DMS153 (cell line): Measurements from ENCODE around the gene CEP152.
"Not testable (repeated sequence)": the region's sequence is repeated elsewhere in the genome, so short reads cannot be mapped to it uniquely, and the experiment has no call there.

Experiments
- DNase-seq: peaks from one replicate; lab custom pipeline; 2025; lab: John Stamatoyannopoulos, UW

The CEP152 gene

GRCh38 chr15:48811325-48811958, 573 bp upstream of the CEP152 start:
- DNase-seq: no peak

GRCh38 chr15:48806151-48806550, 4.7 kb downstream of the CEP152 start:
- DNase-seq: no peak

- no peak for DNase-seq
Measured at GRCh38 chr15:48805591-48805990, 5.3 kb downstream of the CEP152 start.

DNA sequence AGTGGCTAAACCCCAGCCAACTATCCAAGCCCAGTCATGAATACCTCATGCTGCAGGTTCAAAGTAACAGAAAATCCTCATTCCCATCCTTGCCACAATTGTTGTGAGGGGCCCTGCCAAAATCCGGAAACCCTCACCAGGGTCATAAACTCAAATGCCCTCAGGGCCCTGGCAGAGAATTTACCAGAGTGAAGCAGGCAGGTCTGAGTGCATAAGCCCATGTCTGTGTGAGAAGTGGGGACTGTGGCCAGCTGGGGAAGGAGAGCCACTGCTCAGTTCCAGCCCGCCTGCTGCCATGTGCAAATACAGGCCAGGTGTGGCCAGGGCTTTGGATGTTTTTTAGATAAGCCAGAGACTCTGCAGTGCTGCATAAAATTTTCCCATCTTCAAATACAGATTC, 7.0 kb downstream of the CEP152 start:
- no peak for DNase-seq

DNA sequence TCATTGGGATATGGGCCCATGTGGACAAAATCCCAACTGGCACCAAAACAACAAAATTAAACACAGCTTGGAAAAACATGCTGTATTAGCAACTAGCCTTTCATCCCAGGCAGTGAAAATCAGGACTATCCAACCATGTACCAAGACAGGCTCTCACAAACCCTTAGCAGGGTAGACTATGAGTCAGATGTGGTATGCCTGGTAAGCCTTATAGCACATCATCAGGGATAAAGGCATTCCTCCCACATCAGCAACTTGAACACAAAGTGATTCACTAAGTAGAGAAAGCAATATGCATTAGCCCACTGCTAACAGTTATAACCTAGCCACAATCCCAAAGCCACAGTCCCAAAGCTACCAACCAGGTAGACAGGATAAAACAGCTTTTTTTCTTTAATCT, 8.0 kb downstream of the CEP152 start:
- DNase-seq: no peak

- DNase-seq: no peak
Measured at GRCh38 chr15:48802257-48802656, 8.6 kb downstream of the CEP152 start.

DNA sequence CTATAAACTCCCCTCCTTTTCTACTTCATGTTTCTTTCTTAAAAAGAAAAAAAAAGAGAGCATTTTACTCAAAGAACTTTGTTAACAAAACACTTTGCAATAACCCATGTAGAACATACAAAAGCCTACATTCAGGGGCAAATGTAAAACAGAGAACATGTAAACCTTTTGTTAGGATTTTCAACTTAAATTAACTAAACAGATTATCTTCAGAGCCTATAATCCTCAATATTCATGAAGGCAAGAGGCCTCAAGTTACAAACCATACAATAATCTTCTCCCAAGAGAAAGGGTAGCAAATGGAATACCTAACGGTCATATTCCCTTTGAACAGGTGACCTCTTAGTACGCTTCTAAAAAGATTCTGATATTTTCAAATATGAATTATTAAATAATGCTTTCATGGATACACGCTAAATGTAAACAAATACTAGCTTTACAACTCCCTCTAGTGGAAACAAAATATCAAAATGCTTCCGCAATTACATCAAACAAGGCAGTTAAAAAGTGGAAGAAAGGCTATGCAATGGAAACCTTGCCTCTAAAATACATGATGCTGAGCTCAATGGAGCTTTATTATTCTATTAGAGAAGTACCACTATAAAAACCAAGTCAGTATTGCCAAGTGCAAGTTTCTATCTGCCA, 9.9 kb downstream of the CEP152 start:
- DNase-seq: no peak

GRCh38 chr15:48800245-48800644, 10.6 kb downstream of the CEP152 start:
- no peak for DNase-seq

- peak; percentile 32 for DNase-seq
Measured at GRCh38 chr15:48798319-48798718, 12.6 kb downstream of the CEP152 start.

GRCh38 chr15:48796930-48797329, 13.9 kb downstream of the CEP152 start:
- no peak for DNase-seq

DNA sequence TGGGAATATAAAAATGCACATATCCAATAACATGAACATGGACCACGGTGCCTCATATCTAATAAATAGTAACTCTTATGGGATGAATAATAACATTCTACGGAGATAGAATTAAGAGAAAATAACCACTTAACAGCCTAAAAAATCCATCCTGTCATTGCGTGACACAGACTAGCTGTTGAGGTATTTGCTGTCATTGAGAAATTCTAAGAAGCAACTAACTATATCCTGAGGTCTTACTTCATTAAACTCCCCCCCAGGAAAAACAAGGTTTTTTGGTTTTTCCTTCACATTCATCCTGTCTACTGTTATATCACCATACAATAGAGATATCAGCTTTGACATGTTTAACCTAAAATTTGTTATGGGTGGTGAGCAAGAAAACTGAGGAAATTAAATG, 14.3 kb downstream of the CEP152 start:
- no peak for DNase-seq

DNA sequence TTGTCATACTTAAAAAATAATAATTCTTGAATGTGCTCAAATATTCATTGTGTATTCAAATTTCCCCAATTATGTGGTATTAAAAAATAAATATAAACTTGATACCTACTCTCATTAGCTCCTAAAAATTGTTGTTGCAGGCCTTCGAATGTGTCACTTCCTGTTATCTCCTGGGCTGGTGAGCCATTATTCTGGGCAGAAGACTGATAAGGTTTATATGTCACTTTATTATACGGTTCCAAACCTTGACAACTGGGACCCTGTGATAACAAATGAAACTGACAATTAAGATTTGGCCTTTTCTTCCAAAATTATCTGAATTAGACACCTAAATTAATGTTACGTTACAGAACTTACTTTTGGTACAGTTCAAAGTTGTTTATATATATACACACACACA, 15.0 kb downstream of the CEP152 start:
- no peak for DNase-seq

DNA sequence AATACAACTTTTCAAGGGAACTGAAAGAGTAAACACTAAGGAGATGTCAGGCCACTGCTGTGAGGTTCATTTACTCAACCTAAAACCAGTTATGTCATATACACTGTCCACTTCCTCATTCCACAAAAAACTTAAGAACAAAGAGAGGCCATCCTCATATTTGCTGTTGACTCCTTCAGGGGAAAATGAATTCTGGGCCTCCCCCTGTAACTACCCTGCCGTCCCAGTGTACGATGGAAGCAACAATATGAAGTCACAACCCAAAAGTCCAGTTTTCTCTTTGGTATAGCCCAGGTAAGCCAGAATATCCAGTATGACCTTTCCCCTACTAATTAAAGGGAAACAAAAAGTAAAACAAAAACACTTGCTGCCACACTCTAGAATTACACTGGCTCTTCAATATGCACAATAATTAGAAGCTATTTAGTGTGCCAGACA, 16.2 kb downstream of the CEP152 start:
- DNase-seq: no peak

DNA sequence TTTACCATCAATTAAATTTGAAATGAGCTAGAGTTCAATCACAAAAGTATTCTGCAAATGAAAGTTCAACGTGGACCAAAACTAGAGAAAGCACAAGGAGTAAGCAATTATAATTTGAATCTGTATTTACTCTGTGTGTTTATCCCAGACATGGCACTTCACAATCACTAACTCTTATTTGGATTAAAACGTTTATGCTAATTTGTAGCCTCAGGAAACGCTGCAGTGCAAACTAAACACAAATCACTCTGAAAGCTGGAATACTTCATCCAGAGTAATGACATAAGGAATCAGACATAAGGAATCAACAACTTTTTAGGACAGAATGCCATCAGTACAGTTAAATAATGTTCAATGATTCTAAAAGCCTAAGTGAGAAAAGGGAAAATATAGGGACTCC, 18.5 kb downstream of the CEP152 start:
- DNase-seq: no peak

- not testable (repeated sequence) for DNase-seq
Measured at GRCh38 chr15:48790466-48791115, 20.3 kb downstream of the CEP152 start.

GRCh38 chr15:48785712-48786111, 25.2 kb downstream of the CEP152 start:
- DNase-seq: no peak

DNA sequence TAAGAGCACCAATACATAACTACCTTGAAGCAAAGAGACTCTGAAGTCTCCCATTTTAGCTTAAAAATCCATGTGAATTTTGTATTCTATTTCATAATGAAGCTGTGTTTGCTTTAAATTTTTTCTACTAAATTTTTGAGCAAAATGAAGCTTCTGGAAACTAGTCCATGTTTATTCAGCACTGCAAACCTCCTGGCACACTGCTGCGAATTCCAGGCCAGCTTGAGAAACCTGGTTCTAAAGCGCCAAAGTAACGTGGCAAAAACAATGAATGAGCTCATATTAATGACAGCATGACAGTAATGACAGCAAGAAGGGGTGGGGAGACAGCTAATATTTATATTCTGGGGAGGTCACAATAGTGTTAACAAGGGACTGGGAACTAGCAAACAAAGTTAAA, 25.7 kb downstream of the CEP152 start:
- DNase-seq: no peak

DNA sequence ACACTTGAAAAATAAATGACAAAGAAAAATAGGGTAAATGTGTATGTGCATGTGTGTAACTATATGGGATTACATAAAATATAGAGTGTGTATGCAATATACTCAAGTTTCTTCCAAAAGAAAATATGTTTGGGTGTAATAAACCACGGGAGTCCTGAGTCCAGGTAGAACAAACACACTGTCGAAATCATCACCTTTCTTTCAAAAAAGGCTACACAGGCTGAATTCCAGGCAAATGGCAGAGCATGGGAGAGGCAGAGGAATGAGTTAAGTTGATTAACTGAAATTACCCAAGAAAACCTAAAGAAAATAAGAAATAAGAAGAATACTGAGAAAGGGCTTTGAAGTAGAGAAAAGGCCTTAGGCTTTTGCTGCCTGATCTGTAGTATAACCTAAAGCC, 26.1 kb downstream of the CEP152 start:
- no peak for DNase-seq

GRCh38 chr15:48782911-48783310, 28.0 kb downstream of the CEP152 start:
- DNase-seq: no peak

DNA sequence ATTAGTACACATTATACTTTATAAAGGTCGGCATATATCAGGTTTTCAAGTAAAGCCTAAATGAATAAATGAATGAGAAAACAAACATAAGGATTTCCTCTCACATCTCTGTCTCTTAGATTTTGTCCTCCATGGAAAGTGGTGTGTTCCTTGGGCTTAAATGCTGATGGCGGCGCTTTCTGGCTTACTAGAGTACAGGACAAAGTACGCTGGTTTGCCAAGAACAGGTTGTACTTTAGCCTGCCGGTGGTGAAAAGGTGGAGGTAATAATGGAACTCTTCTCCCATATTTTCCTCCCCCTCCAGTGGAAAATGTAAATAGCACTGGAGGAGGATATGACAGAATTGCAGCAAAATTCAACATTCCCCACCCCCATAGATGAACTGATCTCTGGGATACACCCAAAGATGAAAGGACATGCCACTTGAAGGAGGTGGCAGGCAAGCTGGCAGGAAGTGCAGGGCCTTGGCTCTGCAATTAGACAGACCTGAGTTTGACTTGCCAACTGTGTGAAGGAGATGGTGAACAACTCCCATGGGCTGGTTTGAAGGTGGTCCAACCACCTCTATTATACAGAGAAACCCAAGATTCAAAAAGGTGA, 29.3 kb downstream of the CEP152 start:
- no peak for DNase-seq

DNA sequence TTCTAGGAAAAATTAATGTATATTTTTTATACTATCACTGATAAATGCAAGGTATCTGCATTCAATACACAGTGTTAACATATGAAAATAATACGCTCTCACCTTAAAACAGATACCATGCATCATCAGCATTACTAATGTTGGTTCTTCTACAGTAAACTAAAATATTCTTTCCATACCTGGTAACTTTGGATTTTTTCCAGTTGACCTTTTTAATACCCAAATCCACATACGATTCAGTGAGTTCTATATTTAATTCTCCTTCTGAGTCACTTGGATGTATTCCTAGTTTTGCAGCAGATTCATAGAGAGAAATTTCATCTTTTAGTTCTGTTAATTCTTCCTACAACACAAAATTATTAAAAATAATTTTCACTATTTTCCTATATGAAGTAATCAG, 29.9 kb downstream of the CEP152 start:
- DNase-seq: no peak

DNA sequence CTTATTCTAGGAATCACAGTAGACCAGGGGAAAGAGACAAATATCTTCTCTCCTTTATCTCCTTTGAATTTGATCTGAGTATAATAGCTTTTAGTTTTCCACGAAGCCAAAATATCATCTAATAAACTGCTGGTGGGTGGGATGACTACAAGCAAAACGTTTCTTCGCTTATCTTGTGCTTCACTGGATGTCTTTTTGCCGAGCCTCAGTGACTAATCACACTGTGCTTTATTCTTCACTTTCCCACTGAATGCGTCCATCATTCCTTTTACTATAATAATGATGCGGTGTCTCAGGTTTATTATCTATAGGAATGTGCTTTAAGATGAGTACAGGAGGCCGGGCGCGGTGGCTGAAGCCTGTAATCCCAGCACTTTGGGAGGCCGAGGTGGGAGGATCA, 32.5 kb downstream of the CEP152 start:
- DNase-seq: no peak

DNA sequence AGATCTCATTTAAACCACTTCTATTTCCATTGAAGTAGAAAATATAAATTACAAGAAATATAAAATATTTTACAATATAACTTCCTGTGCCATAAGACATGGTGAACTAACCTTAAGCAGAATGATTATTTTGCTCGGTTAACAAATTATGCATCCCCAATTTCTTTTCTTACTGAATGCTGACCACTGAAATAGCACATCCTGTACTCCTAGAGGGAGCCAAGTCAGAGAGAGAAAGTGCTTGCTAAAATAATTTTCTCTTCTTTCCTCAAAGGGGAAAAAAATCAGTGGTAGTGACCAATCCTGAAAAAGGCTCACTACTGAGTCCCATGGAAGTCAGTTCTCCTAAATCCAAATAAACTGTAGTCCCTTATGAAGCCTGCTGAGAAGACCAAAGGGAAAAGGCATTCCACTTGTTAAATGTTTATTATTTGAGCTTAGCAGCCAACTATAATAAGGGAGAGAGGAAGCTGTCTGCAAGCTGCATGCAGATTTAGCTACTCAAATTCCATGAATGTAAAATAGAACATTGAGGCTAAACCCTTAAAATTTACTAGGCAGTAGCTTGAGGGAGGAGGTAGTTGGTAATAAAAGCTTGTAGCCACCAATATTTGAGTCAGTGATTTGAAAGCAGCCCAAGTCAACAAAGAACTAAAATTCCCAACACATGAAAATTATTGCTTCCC, 33.1 kb downstream of the CEP152 start:
- DNase-seq: no peak
